Measurements from ENCODE around the gene CYB5R4.

DNA sequence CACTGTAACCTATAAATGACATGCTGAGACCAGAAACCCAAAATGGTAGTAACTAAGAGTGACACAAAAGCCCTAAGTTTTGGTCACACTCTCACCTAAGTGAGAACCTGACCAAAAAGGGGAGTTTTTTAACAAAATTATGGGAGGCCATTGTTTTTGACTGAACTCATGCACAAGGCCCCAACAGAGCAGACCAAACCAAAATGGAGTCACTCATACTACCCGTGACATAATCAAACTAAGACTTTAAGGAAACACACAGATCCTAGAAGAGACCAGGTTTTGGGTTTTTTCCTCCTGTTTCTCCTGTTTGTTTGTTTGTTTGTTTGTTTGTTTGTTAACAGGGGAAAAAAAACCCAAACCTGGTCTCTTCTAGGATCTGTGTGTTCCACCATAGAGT lies 124.9 kb downstream of the CYB5R4 start:
- TF ChIP-seq, protein P1, sequence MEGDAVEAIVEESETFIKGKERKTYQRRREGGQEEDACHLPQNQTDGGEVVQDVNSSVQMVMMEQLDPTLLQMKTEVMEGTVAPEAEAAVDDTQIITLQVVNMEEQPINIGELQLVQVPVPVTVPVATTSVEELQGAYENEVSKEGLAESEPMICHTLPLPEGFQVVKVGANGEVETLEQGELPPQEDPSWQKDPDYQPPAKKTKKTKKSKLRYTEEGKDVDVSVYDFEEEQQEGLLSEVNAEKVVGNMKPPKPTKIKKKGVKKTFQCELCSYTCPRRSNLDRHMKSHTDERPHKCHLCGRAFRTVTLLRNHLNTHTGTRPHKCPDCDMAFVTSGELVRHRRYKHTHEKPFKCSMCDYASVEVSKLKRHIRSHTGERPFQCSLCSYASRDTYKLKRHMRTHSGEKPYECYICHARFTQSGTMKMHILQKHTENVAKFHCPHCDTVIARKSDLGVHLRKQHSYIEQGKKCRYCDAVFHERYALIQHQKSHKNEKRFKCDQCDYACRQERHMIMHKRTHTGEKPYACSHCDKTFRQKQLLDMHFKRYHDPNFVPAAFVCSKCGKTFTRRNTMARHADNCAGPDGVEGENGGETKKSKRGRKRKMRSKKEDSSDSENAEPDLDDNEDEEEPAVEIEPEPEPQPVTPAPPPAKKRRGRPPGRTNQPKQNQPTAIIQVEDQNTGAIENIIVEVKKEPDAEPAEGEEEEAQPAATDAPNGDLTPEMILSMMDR (IDR thresholded peaks at IDR 0.05) = no peak
- TF ChIP-seq POLR2A (IDR thresholded peaks at IDR 0.05) = no peak
